HUES64 (cell line): Measurements from ENCODE around the gene ANKS6.

Experiments used
- H3K27ac ChIP-seq: 2 replicates; pipeline ENCODE4 v1.7.0; 2013; ENCODE audit warnings: low read depth, low read length, inconsistent platforms
- H3K27me3 ChIP-seq: 2 replicates; pipeline ENCODE4 v1.6.1; 2013; ENCODE audit warnings: mild to moderate bottlenecking, low read length; ENCODE audit not compliant: insufficient read depth
- H3K36me3 ChIP-seq: 2 replicates; pipeline ENCODE4 v1.6.1; 2013; ENCODE audit warnings: mild to moderate bottlenecking, low read length; ENCODE audit not compliant: insufficient read depth
- H3K4me1 ChIP-seq: 2 replicates; pipeline ENCODE4 v1.6.1; 2013; ENCODE audit warnings: mild to moderate bottlenecking, low read length, moderate library complexity; ENCODE audit not compliant: insufficient read depth
- H3K4me3 ChIP-seq: 2 replicates; pipeline ENCODE4 v1.5.1; 2013; ENCODE audit warnings: mild to moderate bottlenecking, low read length, moderate library complexity
- H3K9ac ChIP-seq: 2 replicates; pipeline ENCODE4 v1.6.1; 2013; ENCODE audit warnings: mild to moderate bottlenecking, low read depth, low read length
- H3K9me3 ChIP-seq: 2 replicates; pipeline ENCODE4 v1.6.1; 2013; ENCODE audit warnings: low read depth, low read length; ENCODE audit not compliant: insufficient read depth
- WGBS: fragments of 150-250, 120-280 bp; methylation state at CpG from one replicate; pipeline ENCODE4 v1.1.7; 2013; ENCODE audit warnings: missing lambda C conversion rate; 5-methylcytosine and 5-hydroxymethylcytosine counted together

The ANKS6 gene

DNA sequence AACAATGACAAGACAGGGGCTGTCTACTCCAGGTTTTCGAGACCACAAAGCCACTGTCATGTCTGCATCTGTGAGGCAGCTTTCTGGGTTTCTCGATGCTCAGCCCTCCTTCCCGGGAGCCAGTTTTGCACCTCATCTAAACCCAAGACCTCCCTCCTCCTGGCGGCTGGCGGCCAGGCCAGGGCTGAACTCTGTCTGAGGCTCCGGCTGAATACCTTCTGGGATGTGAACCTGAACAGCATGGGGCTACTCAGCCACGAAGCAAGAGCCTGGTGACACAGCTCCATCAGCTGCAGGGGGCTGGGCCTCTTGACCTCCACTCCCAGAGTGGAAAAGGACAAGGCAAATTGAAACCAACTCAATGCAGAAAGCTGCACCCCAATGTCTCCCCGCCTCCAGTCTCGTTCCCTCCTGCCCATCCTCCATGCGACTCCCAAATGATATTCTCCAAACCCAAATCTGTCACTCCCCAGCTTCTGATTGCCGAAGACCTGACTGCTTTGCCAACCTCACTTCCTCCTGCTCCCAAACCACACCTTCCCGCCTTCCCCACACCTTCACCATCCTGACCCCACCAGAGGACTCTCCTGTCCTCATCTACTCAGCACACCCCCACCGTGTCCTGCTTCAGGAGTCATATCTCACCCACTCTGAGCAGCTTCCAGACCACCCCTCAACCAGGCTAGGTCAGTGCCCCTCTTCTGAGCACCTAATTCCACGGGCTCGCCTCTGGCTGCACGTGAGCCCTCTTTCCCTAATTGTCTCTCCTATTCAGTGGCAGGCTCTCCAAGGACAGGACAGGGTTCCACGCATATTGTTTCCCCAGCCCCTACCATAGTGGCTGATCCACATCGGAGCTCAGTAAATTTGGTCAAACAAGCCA, 4.5 kb downstream of the ANKS6 start:
- H3K4me1 ChIP-seq = peaks cover 13% of the 10 kb centered on the region
- no peak overlapping the region for H3K9ac ChIP-seq
- no peak overlapping the region for H3K4me3 ChIP-seq
- H3K36me3 ChIP-seq = peaks cover 35% of the 10 kb centered on the region
- peak overlapping the region; percentile 37; the same call in 1 of the 2 replicates for H3K27ac ChIP-seq
- 79% methylated on average over 18 of the region's 18 CpGs for WGBS
- H3K9me3 ChIP-seq = no peaks in the 10 kb centered on the region
- peaks cover 3% of the 10 kb centered on the region; the same call in 1 of the 2 replicates for H3K27me3 ChIP-seq

DNA sequence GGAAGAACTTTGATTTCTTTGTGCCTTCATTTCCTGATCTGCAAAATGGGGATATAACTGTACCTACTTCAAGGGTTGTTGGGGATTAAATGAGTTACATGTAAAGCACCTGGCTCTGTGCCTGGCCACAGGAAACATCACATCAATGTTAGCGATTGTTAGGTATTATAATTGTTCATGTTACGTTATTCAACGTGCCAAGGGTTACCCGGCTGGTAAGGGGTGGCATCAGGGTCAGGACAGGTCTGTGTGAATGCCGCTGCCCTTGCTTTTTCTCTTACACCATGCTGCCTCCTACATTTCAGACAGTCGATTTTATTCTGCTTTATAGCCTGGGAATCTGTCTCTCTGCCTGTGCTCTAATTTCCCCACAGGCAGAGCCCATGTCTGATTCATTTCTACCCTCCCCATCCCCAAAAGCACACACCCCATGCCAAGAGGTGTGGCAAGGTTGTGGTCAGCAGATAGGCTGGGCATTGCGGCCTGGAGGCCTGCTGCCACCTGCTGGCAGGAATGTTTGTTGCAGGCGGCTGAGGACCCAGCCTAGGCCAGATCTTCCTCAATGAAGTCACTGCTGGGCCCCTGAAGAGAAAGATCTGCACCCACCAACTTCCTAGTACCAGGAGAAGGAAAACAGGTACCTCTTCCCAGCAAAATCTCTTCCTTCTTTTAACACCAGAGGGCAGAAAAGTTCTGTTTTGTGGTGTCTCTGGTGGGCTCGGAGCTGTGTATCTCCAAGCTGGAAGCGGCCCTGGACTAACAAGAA, 5.3 kb downstream of the ANKS6 start:
- WGBS = 67% methylated on average over 10 of the region's 10 CpGs
- Histone ChIP-seq H3K9ac (no peak overlapping the region), H3K27me3 (no peaks in the 10 kb centered on the region), H3K36me3 (peaks cover 35% of the 10 kb centered on the region), H3K9me3 (no peaks in the 10 kb centered on the region), H3K27ac (peak overlapping the region; percentile 37; the same call in 1 of the 2 replicates), H3K4me1 (peaks cover 13% of the 10 kb centered on the region), H3K4me3 (no peak overlapping the region)

DNA sequence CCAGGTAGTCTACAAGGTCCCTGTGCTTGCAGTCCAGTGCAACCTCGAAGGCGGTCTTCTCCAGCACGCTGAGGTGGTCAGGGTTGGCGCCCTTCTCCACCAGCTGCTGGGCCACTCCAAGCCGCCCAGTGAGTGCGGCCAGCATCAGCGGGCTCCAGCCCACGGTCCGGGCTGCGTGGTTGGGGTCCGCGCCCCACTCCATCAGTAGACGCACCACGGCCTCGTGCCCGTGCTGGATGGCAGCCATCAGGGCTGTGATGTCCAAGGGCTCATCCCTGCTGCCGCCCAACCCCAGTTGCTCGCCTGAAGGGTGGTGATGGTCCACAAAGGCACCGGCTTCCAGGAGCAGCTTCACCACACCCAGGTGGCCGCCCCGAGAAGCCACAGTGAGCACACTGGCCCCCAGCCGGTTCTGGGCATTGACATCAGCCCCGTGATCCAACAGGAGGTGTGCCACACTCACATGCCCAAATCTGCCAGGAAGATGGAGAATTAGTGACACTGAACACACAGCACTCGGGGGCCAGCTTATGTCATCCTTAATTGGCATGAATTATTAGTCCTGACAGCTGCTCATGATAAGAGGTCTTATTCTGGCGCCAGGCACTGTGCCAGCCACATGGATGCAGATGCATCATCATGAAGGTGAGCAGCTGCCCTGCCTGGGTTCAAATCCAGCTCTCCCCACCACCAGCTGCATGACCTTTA, 6.1 kb downstream of the ANKS6 start:
- H3K9ac ChIP-seq = no peak overlapping the region
- H3K4me3 ChIP-seq = no peak overlapping the region
- 96% methylated on average over 25 of the region's 25 CpGs for WGBS
- no peaks in the 10 kb centered on the region for H3K9me3 ChIP-seq
- H3K27me3 ChIP-seq = no peaks in the 10 kb centered on the region
- H3K27ac ChIP-seq = no peak overlapping the region
- peaks cover 13% of the 10 kb centered on the region for H3K4me1 ChIP-seq
- peaks cover 39% of the 10 kb centered on the region for H3K36me3 ChIP-seq

GRCh38 chr9:98789483-98790133, 6.7 kb downstream of the ANKS6 start:
- no peaks in the 10 kb centered on the region for H3K27me3 ChIP-seq
- H3K27ac ChIP-seq = no peak overlapping the region
- 96% methylated on average over 5 of the region's 5 CpGs for WGBS
- no peak overlapping the region for H3K4me3 ChIP-seq
- H3K9me3 ChIP-seq = no peaks in the 10 kb centered on the region
- H3K9ac ChIP-seq = no peak overlapping the region
- H3K36me3 ChIP-seq = peaks cover 39% of the 10 kb centered on the region
- peaks cover 13% of the 10 kb centered on the region for H3K4me1 ChIP-seq

- H3K9me3 ChIP-seq = no peaks in the 10 kb centered on the region
- H3K4me3 ChIP-seq = no peak overlapping the region
- peaks cover 13% of the 10 kb centered on the region for H3K4me1 ChIP-seq
- H3K9ac ChIP-seq = no peak overlapping the region
- H3K27ac ChIP-seq = no peak overlapping the region
- H3K27me3 ChIP-seq = no peaks in the 10 kb centered on the region
- peaks cover 54% of the 10 kb centered on the region for H3K36me3 ChIP-seq
- 98% methylated on average over 12 of the region's 12 CpGs for WGBS
Observed at GRCh38 chr9:98787766-98788335, 8.5 kb downstream of the ANKS6 start.

- WGBS = 96% methylated on average over 4 of the region's 4 CpGs
- peaks cover 64% of the 10 kb centered on the region for H3K36me3 ChIP-seq
- peaks cover 10% of the 10 kb centered on the region for H3K4me1 ChIP-seq
- no peak overlapping the region for H3K9ac ChIP-seq
- no peaks in the 10 kb centered on the region for H3K9me3 ChIP-seq
- H3K4me3 ChIP-seq = no peak overlapping the region
- no peaks in the 10 kb centered on the region for H3K27me3 ChIP-seq
- no peak overlapping the region for H3K27ac ChIP-seq
Observed at GRCh38 chr9:98786750-98787510, 9.4 kb downstream of the ANKS6 start.

DNA sequence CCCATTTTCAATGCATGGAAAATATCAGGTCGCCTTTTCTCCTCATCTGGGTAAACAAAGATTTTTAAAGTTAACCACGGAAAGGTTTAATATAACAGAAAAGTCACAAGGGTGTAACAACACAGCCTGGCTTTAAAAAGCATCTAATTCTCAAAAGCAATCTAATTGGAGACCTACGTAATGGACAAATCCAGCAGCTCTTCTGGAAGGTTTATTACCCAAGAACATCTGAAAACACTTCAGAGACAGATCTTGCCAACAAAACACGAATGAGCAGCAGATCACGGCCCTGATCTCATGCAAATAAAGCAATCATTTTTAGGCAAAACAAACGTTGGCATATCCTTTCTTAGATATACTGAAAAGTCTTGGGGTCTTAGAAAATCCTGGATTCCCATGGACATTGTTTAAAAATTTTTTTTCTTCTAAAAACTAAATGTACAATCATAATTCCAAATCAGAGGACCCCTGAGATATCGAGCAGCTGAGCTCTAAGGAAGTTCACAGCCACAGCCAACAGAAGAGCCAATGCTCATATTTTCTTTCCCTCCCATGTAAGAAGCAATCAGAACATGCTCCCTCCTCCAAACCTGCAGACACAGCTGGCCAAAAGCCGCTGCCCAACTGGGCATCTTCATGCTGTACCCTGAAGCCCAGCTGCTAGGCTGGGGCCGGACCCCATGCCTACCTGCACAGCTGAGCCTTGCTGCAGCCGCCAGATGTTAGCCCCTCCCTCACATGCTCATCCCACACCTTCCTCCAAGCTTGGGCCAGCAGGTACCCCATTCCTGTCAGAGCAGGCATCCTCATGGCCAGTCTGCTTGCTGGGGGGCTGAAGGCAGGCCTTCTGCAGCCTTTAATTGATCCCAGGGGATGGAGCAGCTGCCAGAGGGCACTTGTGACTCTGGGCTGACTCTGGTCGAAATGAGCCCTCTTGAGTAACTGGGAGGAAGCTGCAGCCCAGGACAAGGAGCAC, 11.2 kb downstream of the ANKS6 start:
- Histone ChIP-seq H3K27me3 (no peaks in the 10 kb centered on the region), H3K27ac (no peak overlapping the region), H3K9ac (no peak overlapping the region), H3K9me3 (no peaks in the 10 kb centered on the region), H3K4me3 (no peak overlapping the region), H3K36me3 (peaks cover 71% of the 10 kb centered on the region), H3K4me1 (no peaks in the 10 kb centered on the region)
- WGBS = 92% methylated on average over 11 of the region's 11 CpGs

DNA sequence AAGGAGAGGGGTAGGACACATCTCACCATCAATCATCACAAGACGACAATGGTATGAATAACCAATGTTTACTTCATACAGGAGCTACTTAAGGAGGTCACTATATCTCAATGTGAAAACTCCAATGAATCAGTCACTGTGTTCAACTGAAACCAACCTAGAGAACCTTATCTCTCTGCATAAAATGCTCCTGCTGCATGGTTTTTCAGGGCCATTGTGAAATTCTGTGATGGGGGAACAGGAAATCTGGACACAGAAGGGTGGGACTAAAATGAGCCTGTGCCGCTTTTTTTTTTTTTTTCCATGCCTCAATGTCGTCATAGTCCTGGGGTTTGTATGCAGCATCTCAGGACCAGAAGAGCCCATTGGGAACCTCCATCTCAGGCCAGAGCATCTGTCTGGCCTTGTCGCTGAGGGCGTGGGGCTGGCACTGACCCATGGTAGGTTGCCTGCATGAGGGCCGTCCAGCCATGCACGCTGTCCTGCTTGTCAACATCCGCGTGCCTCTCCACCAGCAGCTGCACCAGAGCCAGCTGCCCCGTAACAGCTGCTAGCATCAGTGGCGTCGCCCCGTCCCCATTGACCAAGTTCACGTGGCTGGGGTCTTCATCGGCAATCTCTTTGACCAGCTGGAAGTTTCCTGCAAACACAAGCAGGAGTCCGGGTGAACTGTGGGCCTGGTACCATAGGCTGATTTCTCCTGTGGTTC, 12.7 kb downstream of the ANKS6 start:
- H3K27ac ChIP-seq = no peak overlapping the region
- no peak overlapping the region for H3K9ac ChIP-seq
- WGBS = 96% methylated on average over 15 of the region's 16 CpGs
- H3K27me3 ChIP-seq = no peaks in the 10 kb centered on the region
- no peaks in the 10 kb centered on the region for H3K4me1 ChIP-seq
- no peaks in the 10 kb centered on the region for H3K9me3 ChIP-seq
- H3K36me3 ChIP-seq = peaks cover 57% of the 10 kb centered on the region
- H3K4me3 ChIP-seq = no peak overlapping the region
